OCI-M1 (cell line): ENCODE measurements around the gene TKFC.

Source experiments
- DNase-seq: peaks from one replicate; lab custom pipeline; 2025; lab: John Stamatoyannopoulos, UW

The TKFC gene

GRCh38 chr11:61345954-61346843, 13.2 kb downstream of the TKFC start:
- no peak for DNase-seq

DNA sequence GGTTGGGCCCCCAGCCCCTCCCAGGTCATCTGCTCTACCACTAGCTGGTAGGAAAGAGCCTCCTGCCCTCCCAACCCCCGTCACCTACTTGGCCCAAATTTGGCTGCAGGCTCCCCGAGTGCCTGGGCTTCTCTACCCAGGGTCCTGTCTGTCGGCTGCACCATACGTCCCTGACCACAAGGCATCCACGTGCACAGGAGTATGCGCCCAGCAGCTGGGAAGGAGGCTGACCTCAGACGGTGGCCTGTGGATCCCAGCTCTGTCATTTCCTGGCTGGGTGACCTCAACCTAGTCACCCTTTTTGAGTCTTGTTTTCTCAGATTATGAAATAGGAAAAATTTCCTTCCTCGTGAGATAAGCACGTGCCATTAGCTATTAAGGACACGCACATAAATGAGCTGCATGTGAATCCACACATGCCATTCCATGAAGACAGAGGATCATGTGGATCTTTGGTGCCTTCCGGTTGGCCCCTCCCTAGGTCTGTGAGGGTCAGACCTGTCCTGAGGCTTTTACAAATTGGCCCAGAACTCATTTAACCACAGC, 15.0 kb downstream of the TKFC start:
- no peak for DNase-seq

- DNase-seq, result no peak
Observed at GRCh38 chr11:61349189-61349751, 16.2 kb downstream of the TKFC start.

DNA sequence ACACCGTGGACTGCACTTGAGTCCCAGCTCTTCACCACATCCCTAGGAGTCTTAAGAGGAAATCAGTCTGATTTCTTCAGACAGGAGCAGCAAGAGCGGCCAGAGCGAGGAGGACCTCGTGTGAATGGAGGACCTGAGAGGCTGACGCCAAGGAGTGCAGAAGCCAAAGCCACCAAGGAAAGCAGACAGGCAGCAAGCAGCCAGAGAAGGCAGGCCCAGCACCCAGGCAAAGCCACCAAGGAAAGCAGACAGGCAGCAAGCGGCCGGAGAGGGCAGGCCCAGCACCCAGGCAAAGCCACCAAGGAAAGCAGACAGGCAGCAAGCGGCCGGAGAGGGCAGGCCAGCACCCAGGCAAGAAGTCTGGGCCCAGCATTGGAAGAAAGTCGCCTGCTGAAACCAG, 16.9 kb downstream of the TKFC start:
- no peak for DNase-seq

GRCh38 chr11:61350336-61350735, 17.3 kb downstream of the TKFC start:
- no peak for DNase-seq

GRCh38 chr11:61350803-61351202, 17.8 kb downstream of the TKFC start:
- DNase-seq, result no peak

- no peak for DNase-seq
Observed at GRCh38 chr11:61352038-61352437, 19.0 kb downstream of the TKFC start.

GRCh38 chr11:61353131-61354067, 20.4 kb downstream of the TKFC start:
- no peak for DNase-seq

DNA sequence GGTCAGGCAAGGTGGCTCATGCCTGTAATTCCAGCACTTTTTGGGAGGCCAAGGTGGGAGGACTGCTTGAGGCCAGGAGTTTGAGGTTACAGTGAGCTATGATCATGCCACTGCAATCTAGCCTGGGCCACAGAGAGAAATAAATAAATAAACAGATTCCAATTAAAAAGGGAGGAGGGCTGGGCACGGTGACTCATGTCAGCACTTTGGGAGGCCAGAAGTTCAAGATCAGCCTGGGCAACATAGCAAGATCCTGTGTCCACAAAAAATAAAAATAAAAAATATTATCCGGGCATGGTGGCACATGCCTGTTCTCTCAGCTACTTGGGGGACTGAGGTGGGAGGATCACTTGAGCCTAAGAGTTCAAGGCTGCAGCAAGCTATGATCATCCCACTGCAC, 21.2 kb downstream of the TKFC start:
- DNase-seq, result no peak

DNA sequence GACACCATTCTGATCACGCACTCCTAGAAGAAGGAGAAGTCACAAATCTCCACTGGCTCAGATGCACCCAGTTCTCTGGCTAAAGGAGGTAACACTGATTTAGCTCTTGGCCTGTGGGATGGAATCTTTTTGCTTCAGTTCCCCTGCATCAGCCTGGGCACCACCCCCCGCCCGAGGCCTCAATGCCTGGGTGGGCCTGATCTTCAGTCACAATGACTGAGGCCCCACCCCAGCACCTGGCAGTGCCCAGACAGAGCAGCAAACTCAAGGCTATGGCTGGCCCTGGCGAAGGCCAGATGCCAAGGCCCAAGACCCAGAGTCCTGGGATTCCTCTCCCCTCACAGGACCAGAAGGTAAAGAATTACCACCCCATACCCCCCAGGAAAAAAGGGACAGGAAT, 23.7 kb downstream of the TKFC start:
- DNase-seq, result no peak

DNA sequence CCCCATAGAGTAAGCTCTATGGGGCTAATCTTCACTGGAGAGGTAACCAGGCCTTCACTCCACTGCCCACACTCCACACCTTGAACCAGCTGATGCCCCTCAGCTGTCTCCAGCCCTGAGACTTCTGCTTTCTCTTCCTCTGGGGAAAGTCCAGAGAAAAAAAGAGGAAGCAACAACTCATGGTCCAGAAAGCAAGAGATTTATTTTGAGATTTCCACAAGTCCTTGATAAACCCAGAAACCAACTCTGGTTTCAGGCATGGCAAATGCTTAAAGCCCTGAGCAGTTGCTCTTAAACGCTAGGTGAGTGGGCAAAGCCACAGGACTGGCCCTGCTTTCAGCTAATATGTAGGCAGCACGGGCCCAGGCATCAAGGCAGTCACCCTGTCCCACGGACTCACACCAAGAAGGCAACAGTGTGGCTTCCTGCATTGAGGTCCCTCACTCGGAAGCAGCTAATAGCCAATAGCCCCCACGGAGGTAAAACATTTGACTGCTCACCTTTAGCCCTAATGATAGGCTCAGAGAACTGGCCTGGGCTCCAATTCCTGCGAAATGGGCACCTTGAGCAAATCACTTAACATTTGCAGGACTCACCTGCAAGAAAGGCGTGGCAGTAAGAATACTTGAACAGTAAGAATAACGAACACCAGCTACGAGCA, 24.3 kb downstream of the TKFC start:
- DNase-seq, result peak; percentile 81

- DNase-seq, result no peak
Observed at GRCh38 chr11:61357894-61358239, 24.8 kb downstream of the TKFC start.

DNA sequence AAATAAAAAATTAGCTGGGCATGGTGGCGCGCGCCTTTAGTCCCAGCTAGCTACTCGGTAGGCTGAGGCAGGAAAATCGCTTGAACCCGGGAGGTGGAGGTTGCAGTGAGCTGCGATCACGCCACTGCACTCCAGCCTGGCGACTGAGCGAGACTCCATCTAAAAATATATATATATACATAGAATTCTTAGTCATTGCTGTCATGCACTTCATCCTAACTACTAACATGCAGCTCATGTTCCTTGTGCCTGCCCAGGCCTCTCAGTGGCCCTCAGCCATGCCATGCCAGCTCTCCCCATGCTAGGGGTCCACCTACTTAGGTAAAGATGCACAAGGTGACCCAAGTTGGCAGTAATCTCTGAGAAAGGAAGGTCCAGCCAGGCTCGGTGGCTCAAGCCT, 25.5 kb downstream of the TKFC start:
- no peak for DNase-seq

GRCh38 chr11:61359516-61359915, 26.5 kb downstream of the TKFC start:
- DNase-seq, result peak; percentile 29

- DNase-seq, result no peak
Observed at GRCh38 chr11:61361237-61361740, 28.3 kb downstream of the TKFC start.

- peak; percentile 97 for DNase-seq
Observed at GRCh38 chr11:61361741-61362541, 28.9 kb downstream of the TKFC start, which contains the start of the genes CYB561A3 and TMEM138. TSS of gene CYB561A3 (minus strand) at chr11:61361882. CDS start at chr11:61356713, 5,169 bp downstream. TSS of gene TMEM138 (plus strand) at chr11:61362374. CDS start at chr11:61364391, 2,017 bp downstream.

DNA sequence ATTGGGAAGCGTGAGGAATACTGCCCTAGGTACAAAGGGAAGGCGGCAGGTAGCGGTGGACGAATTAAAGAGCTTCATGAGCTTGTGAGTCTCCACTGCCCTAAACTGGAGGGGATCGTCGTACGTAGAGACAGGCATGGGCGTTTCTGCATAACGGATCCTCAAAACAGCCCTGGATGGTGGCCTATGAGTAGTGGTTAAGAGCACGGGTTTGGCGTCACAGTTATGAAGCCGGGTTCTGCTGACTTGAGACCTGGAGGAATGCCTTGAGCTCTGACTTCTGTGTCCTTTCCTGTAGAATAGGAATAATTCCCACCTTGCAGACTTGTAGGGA, 29.5 kb downstream of the TKFC start:
- DNase-seq, result peak; percentile 64

GRCh38 chr11:61364012-61364675, 31.1 kb downstream of the TKFC start:
- DNase-seq, result no peak

DNA sequence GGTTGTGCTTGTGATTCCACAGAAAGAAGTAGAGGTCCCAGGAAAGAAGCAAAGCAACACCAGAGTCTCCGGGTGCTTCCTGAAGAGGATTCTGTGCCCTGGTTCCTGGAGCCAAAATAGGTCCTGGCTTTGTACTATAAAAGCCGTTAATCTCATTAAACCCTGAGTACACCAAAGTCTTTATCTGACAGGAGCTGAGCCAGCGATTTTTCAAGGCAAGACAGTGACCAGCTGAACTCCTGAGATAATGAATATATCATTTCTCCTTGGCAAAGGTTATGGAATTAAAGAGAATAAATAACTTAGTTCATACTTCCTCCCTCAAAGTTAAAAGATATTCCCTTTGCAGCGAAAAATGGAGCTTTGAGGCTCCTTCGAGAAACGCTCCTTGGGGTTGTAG, 34.4 kb downstream of the TKFC start:
- no peak for DNase-seq

DNA sequence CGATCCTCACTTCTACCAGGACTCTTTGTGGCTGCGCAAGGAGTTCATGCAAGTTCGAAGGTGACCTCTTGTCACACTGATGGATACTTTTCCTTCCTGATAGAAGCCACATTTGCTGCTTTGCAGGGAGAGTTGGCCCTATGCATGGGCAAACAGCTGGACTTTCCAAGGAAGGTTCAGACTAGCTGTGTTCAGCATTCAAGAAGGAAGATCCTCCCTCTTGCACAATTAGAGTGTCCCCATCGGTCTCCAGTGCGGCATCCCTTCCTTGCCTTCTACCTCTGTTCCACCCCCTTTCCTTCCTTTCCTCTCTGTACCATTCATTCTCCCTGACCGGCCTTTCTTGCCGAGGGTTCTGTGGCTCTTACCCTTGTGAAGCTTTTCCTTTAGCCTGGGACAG, 35.6 kb downstream of the TKFC start:
- DNase-seq, result no peak
